Erythroblast (primary cell): Measurements from ENCODE around the gene HOXA4.

Experiments
- GATA1 ChIP-seq: IDR thresholded peaks from 2 replicates; pipeline ENCODE4 v1.6.1; 2011; ENCODE audit warnings: low read depth, mild to moderate bottlenecking, control low read depth, low read length, moderate library complexity
- POLR2A ChIP-seq: IDR thresholded peaks from 2 replicates; pipeline ENCODE4 v1.6.1; 2011; ENCODE audit warnings: mild to moderate bottlenecking, low read length

GRCh38 chr7:27101957-27102580, 28.5 kb downstream of the HOXA4 start:
- TF ChIP-seq POLR2A (no peak), GATA1 (no peak)
